DND-41 (cell line): ENCODE results near the gene SLC4A9.

Experiments used
- ATAC-seq: fragments of 200-7000 bp; cut with Tn5 transposase; 3 replicates; pipeline ENCODE4 v1.9.1; 2021; ENCODE audit warnings: low read depth; ENCODE audit not compliant: insufficient read depth
- DNase-seq: peaks from one replicate; pipeline ENCODE4 v3.0.0-alpha.2; 2020
- H2AFZ ChIP-seq: 2 replicates; pipeline ENCODE4 v1.6.0; 2012; ENCODE audit warnings: low read depth, low read length
- H3K27ac ChIP-seq: 2 replicates; pipeline ENCODE4 v1.5.1; 2012; ENCODE audit warnings: low read length, inconsistent platforms
- H3K27me3 ChIP-seq: fragments of 200-600 bp; sonication (generic); 2 replicates; pipeline ENCODE4 v1.6.0; 2012; ENCODE audit warnings: low read length, mild to moderate bottlenecking, inconsistent platforms; ENCODE audit not compliant: insufficient read depth, poor library complexity
- H3K36me3 ChIP-seq: 2 replicates; pipeline ENCODE4 v1.5.1; 2012; ENCODE audit warnings: low read length, inconsistent platforms; ENCODE audit not compliant: insufficient read depth
- H3K4me1 ChIP-seq: 2 replicates; pipeline ENCODE4 v1.5.1; 2012; ENCODE audit warnings: mild to moderate bottlenecking, low read length; ENCODE audit not compliant: insufficient read depth
- H3K4me2 ChIP-seq: 2 replicates; pipeline ENCODE4 v1.6.0; 2012; ENCODE audit warnings: mild to moderate bottlenecking, moderate library complexity, low read length, inconsistent platforms; ENCODE audit not compliant: insufficient read depth
- H3K4me3 ChIP-seq, 2 experiments: fragments of 200-600 bp in 1 of 2; shearing (Covaris generic) in 1 of 2; 2 replicates each; pipeline ENCODE4 v1.5.1; 2012 to 2016; ENCODE audit warnings: inconsistent platforms in 2 of 2, low read length in 2 of 2, mild to moderate bottlenecking in 2 of 2, low read depth in 1 of 2, moderate library complexity in 1 of 2
- H3K79me2 ChIP-seq: 2 replicates; pipeline ENCODE4 v1.6.0; 2012; ENCODE audit warnings: low read length, inconsistent platforms; ENCODE audit not compliant: insufficient read depth
- H3K9ac ChIP-seq: 2 replicates; pipeline ENCODE4 v1.6.0; 2012; ENCODE audit warnings: low read depth, mild to moderate bottlenecking, inconsistent platforms, low read length, moderate library complexity
- H3K9me3 ChIP-seq: 2 replicates; pipeline ENCODE4 v1.5.1; 2012; ENCODE audit warnings: low read length, moderate library complexity, mild to moderate bottlenecking, inconsistent platforms; ENCODE audit not compliant: insufficient read depth, severe bottlenecking
- H4K20me1 ChIP-seq: 2 replicates; pipeline ENCODE4 v1.6.0; 2012; ENCODE audit warnings: low read length; ENCODE audit not compliant: insufficient read depth
- CTCF ChIP-seq: IDR thresholded peaks from 2 replicates; pipeline ENCODE4 v1.5.1; 2012; ENCODE audit warnings: borderline replicate concordance, low read length, moderate library complexity, mild to moderate bottlenecking; ENCODE audit not compliant: poor library complexity, severe bottlenecking; ENCODE audit errors: extremely low read depth
- EZH2 ChIP-seq: IDR thresholded peaks from 3 replicates; pipeline ENCODE4 v1.6.1; 2012; ENCODE audit warnings: borderline replicate concordance, low read depth, mild to moderate bottlenecking, moderate library complexity, low read length, inconsistent platforms; ENCODE audit not compliant: severe bottlenecking

SLC4A9 gene

GRCh38 chr5:140312067-140312790 lies 47.8 kb upstream of the SLC4A9 start:
- H3K36me3 ChIP-seq = no peaks in the 10 kb centered on the region
- H3K9ac ChIP-seq = no peak overlapping the region
- no peaks in the 10 kb centered on the region for H3K9me3 ChIP-seq
- TF ChIP-seq EZH2 (no peak), CTCF (no peak)
- DNase-seq (no peak), ATAC-seq (peak; percentile 40; the same call in 2 of the 3 replicates)
- H3K4me2 ChIP-seq = no peak overlapping the region
- no peak overlapping the region for H3K27ac ChIP-seq
- peaks cover 5% of the 10 kb centered on the region for H3K27me3 ChIP-seq
- no peak overlapping the region for H3K4me3 ChIP-seq
- H4K20me1 ChIP-seq = no peaks in the 10 kb centered on the region
- H3K4me1 ChIP-seq = no peaks in the 10 kb centered on the region; the same call in 1 of the 2 replicates
- H2AFZ ChIP-seq = no peak overlapping the region
- no peaks in the 10 kb centered on the region for H3K79me2 ChIP-seq

GRCh38 chr5:140312791-140313189 lies 47.2 kb upstream of the SLC4A9 start:
- ATAC-seq (no peak), DNase-seq (no peak)
- H3K9me3 ChIP-seq = no peaks in the 10 kb centered on the region
- H3K4me3 ChIP-seq = no peak overlapping the region
- no peak overlapping the region for H3K27ac ChIP-seq
- H3K36me3 ChIP-seq = no peaks in the 10 kb centered on the region
- no peak overlapping the region for H3K4me2 ChIP-seq
- no peaks in the 10 kb centered on the region; the same call in 1 of the 2 replicates for H3K4me1 ChIP-seq
- no peaks in the 10 kb centered on the region for H3K79me2 ChIP-seq
- H3K27me3 ChIP-seq = peaks cover 5% of the 10 kb centered on the region
- H4K20me1 ChIP-seq = no peaks in the 10 kb centered on the region
- no peak overlapping the region for H2AFZ ChIP-seq
- H3K9ac ChIP-seq = no peak overlapping the region
- no peak for TF ChIP-seq CTCF
- TF ChIP-seq EZH2 = no peak

- Histone ChIP-seq H3K36me3 (no peaks in the 10 kb centered on the region), H3K4me3 (no peak overlapping the region), H3K9me3 (no peaks in the 10 kb centered on the region), H3K9ac (no peak overlapping the region), H3K27ac (no peak overlapping the region), H2AFZ (no peak overlapping the region), H3K27me3 (no peaks in the 10 kb centered on the region), H4K20me1 (no peaks in the 10 kb centered on the region), H3K4me1 (no peaks in the 10 kb centered on the region), H3K4me2 (no peak overlapping the region), H3K79me2 (no peaks in the 10 kb centered on the region)
- DNase-seq (no peak), ATAC-seq (no peak)
- no peak for TF ChIP-seq CTCF
- no peak for TF ChIP-seq EZH2
Observed at GRCh38 chr5:140317859-140318258, 42.1 kb upstream of the SLC4A9 start.
